Vagina (tissue), 2 donors: ENCODE data around the gene FOXD2. TPM values are rescaled to one million over a fixed set of nuclear protein-coding genes. Genes with fewer than 3 reads are reported as not detected.

Experiments used
- DNase-seq, 2 donors: peaks; one replicate each; pipeline ENCODE4 v3.0.0-alpha.2; 2017; ENCODE audit errors: extremely low spot score in 2 of 2
- H3K27ac ChIP-seq: fragments of 200-600 bp; sonication (generic); one replicate; pipeline ENCODE4 v1.5.1; 2019
- H3K27me3 ChIP-seq: fragments of 200-600 bp; sonication (generic); one replicate; pipeline ENCODE4 v1.5.1; 2019
- H3K36me3 ChIP-seq, 2 donors: fragments of 200-600 bp; sonication (generic); one replicate each; pipeline ENCODE4 v1.5.1; 2017 to 2019
- H3K4me1 ChIP-seq: fragments of 200-600 bp; sonication (generic); one replicate; pipeline ENCODE4 v1.5.1; 2019
- H3K4me3 ChIP-seq, 2 donors: fragments of 200-600 bp; sonication (generic); 1 replicate in 1 of 2; 2 replicates in 1 of 2; pipeline ENCODE4 v1.5.1; 2016 to 2019
- H3K9me3 ChIP-seq: fragments of 200-600 bp; sonication (generic); one replicate; pipeline ENCODE4 v1.5.1; 2019
- POLR2A ChIP-seq, 2 donors: fragments of 450-650 bp; IDR thresholded peaks; one replicate each; pipeline ENCODE4 v1.6.1; 2017; ENCODE audit warnings: antibody characterized with exemption in 2 of 2, mild to moderate bottlenecking in 2 of 2, moderate library complexity in 2 of 2
- POLR2AphosphoS5 ChIP-seq, 2 donors: sonication (generic); formaldehyde crosslinking; IDR thresholded peaks; one replicate each; pipeline ENCODE4 v1.9.0; 2017; ENCODE audit warnings: antibody characterized with exemption in 2 of 2, mild to moderate bottlenecking in 2 of 2, low read depth in 1 of 2; ENCODE audit not compliant: insufficient read depth in 1 of 2
- intact Hi-C: fragments of 100-400 bp; cut with DNase I; formaldehyde crosslinking; loops from one replicate; pipeline ENCODE4 v1.15.1; 2023
- total RNA-seq: library from RNA; depleted of rRNA; stranded (reverse); fragments of >200 nt; gene quantifications from one replicate; pipeline ENCODE4 v1.2.3, GENCODE V29; 2016
- TF ChIP-seq, protein P1 (sequence below), 3 experiments: fragments of 450-650 bp in 2 of 3; fragments of 200-600 bp in 1 of 3; sonication (generic) in 1 of 3; IDR thresholded peaks; one replicate each; pipeline ENCODE4 v1.5.1; 2017 to 2019; ENCODE audit warnings: antibody characterized with exemption in 3 of 3, mild to moderate bottlenecking in 2 of 3, moderate library complexity in 2 of 3

Gene FOXD2
- total RNA-seq, 1 donor from 2014 or later: 0.98 TPM

DNA sequence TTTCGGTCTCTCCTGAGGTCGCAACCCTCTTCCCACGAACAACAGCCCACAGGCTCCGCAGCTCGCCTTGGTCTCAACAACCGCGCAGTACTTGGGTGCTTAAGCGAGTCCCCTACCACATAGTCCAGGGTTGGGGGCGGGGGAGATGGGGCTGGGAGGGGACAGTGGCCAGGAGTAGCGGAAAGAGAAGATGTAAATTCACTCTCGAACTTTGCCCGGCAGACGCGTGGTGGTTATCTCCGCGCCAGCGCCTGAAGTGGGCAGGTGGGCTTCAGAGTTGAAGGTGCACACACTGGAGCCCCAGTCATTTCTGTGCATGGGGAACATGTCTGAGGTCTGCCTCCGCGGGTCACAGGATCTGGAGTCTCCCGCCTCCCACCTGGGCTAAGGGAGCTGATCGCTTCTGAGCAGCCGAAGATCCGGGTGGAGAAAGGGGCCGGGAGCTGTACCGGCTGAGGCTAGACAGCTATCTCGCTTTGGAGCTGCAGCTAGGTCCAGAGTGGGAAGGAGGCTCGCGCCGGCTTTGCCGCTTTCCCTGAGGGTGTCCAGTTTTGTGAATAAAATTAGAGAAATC is 4.3 kb upstream of the FOXD2 start:
- TF ChIP-seq, protein P1, sequence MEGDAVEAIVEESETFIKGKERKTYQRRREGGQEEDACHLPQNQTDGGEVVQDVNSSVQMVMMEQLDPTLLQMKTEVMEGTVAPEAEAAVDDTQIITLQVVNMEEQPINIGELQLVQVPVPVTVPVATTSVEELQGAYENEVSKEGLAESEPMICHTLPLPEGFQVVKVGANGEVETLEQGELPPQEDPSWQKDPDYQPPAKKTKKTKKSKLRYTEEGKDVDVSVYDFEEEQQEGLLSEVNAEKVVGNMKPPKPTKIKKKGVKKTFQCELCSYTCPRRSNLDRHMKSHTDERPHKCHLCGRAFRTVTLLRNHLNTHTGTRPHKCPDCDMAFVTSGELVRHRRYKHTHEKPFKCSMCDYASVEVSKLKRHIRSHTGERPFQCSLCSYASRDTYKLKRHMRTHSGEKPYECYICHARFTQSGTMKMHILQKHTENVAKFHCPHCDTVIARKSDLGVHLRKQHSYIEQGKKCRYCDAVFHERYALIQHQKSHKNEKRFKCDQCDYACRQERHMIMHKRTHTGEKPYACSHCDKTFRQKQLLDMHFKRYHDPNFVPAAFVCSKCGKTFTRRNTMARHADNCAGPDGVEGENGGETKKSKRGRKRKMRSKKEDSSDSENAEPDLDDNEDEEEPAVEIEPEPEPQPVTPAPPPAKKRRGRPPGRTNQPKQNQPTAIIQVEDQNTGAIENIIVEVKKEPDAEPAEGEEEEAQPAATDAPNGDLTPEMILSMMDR (IDR thresholded peaks at IDR 0.05): no peak
- TF ChIP-seq POLR2AphosphoS5 (IDR thresholded peaks at IDR 0.05; ENCODE audit: insufficient read depth in 1 of 2, low read depth in 1 of 2): no peak
- TF ChIP-seq POLR2A (IDR thresholded peaks at IDR 0.05): no peak
- peak overlapping the region; percentile 2 to 28 for H3K4me3 ChIP-seq
- intact Hi-C loops: loop anchor here (5.0 kb wide), 1 partner anchor 294 kb away; no protein-coding TSS in a partner anchor
- DNase-seq: no peak
- H3K36me3 ChIP-seq: no peaks in the 10 kb centered on the region
- peaks cover 52% of the 10 kb centered on the region for H3K4me1 ChIP-seq
- peaks cover 9% of the 10 kb centered on the region for H3K27me3 ChIP-seq
- H3K27ac ChIP-seq: no peak overlapping the region
- H3K9me3 ChIP-seq: no peaks in the 10 kb centered on the region

DNA sequence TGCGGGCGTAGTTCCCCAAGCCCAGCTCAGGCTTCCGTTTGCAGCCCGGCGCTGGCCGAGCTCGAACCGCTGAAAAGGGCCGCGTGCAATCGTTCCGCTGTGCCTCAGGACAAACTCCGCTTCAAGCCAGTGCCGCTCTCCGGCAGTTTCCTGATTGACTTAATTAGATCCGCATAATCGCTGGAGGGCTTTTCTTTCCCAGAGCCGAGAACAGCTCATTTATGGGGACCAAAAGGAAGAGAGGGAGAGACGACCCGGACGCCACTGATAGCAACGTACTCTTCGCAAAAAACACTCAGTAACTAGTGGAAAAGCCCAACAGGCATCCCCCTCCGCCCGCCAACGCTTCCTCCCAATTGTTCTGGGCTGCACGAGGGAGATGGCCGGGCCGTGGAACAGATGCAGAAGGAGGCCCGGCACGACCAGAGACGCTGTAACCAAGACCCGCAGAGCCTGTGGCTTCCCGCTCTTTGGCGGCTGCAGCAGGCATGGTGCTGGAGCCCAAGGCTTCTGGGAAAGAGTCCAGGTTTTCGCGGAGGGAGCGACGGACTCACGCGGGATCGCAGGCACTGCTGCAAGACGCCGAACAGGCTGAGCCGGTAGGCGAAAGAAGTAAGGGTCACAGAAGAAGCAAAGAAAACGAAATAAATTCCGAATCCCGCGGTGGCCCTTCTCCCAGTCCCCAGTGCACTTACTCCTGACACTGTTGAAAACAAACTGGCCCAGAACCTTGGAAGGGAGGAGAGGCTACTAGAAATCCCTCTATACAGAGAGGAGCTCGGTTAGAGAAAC is 3.6 kb upstream of the FOXD2 start:
- Histone ChIP-seq H3K9me3 (no peaks in the 10 kb centered on the region), H3K4me3 (peak overlapping the region; percentile 2 to 28), H3K4me1 (peaks cover 52% of the 10 kb centered on the region), H3K36me3 (no peaks in the 10 kb centered on the region), H3K27me3 (peaks cover 16% of the 10 kb centered on the region), H3K27ac (no peak overlapping the region)
- no peak for DNase-seq
- TF ChIP-seq, protein P1 (IDR thresholded peaks at IDR 0.05): no peak
- no peak for TF ChIP-seq POLR2AphosphoS5 (IDR thresholded peaks at IDR 0.05; ENCODE audit: insufficient read depth in 1 of 2, low read depth in 1 of 2)
- intact Hi-C loops: loop anchor here (5.0 kb wide), 1 partner anchor 293 kb away; no protein-coding TSS in a partner anchor

DNA sequence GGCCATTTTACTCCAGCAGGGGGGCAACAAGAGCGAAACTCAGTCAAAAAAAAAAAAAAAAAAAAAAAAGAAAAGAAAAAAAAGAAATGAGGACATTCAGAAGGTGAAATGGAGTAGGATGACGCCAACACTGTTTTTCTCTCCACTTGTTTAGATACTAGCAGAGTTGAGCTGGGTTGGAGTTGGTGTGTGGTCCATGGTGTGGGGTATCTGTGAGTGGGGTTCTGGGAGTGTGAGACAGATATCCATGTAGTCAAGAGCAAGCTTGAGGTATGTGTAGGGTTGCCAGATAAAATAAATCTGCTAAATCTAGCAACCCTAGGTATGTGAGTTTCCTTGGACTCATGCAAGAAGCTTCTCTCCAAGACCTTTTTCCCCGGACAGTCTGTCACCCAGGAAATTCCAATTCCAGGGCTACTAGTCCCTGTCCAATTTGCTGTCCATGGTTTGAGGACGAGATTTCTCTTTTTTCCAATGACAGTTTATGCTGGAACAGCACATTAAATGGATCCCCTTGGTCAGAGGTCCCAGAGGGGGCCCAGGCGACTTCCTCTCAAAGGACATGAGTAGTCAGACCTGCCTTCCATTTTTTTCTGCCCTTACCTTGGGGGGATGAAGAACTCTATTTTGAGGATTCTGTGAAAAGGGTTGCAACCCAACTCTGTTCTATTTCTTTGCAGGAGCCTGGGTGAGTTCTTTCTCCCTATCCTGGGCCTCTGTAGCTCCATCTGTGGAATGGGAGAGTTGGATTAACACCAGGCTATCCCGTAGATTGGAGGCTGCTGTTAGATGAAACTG is 2.1 kb upstream of the FOXD2 start:
- intact Hi-C loops: no loop called here
- DNase-seq: no peak
- Histone ChIP-seq H3K27me3 (peaks cover 20% of the 10 kb centered on the region), H3K4me1 (peaks cover 52% of the 10 kb centered on the region), H3K9me3 (no peaks in the 10 kb centered on the region), H3K27ac (no peak overlapping the region), H3K36me3 (no peaks in the 10 kb centered on the region), H3K4me3 (peak overlapping the region in 1 of 2 donors; percentile 50)
- TF ChIP-seq, protein P1 (IDR thresholded peaks at IDR 0.05): no peak
- no peak for TF ChIP-seq POLR2AphosphoS5 (IDR thresholded peaks at IDR 0.05; ENCODE audit: insufficient read depth in 1 of 2, low read depth in 1 of 2)
- TF ChIP-seq POLR2A (IDR thresholded peaks at IDR 0.05): no peak

DNA sequence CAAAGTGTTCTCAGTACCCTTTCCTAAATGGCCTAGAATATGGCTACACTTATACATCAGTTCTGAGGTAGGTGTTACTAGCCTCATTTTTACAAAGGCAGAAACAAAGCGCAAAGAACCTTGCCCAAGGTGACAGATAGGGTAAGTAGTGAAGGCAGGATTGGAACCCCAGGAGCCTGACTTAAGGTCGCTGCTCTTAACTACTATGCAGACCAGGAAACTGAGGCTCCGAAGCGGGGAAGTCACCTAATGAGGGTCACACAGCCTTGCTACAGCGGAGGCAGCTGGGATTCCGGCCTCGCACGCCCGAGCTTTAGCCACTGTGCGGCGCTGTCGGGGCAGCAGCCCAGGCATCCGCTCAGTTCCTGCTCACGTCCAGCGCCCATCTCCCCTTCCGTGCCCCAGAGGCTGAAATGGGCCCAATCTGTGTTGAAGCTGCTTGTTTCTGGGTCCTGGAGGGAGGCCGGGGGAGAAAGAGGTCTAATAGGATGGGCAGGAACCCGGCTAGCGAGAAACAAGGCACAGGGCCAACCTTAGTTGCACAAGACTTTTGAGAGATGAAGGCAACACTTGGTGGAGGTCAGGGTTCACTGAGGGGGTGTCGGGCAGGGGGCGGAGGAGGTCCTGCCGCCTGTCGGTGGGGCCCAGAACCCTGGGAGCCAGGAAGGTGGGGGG is 1.4 kb upstream of the FOXD2 start:
- TF ChIP-seq, protein P1 (IDR thresholded peaks at IDR 0.05): peak; percentile 31 to 60 (median 32)
- TF ChIP-seq POLR2AphosphoS5 (IDR thresholded peaks at IDR 0.05; ENCODE audit: insufficient read depth in 1 of 2, low read depth in 1 of 2) (peak in 1 of 2 donors; percentile 56), POLR2A (IDR thresholded peaks at IDR 0.05) (no peak)
- Histone ChIP-seq H3K9me3 (no peaks in the 10 kb centered on the region), H3K4me1 (peaks cover 52% of the 10 kb centered on the region), H3K27ac (peak overlapping the region; percentile 50), H3K36me3 (no peaks in the 10 kb centered on the region), H3K4me3 (peak overlapping the region; percentile 50 to 66), H3K27me3 (peaks cover 20% of the 10 kb centered on the region)
- intact Hi-C loops: no loop called here
- no peak for DNase-seq
